Esophagus muscularis mucosa (tissue), 4 donors: ENCODE measurements around the gene OR51A7. TPM values are rescaled to one million over a fixed set of nuclear protein-coding genes. Genes with fewer than 3 reads are reported as not detected.

Experiments used
- DNase-seq: peaks from one replicate; pipeline ENCODE4 v3.0.0-alpha.2; 2017; ENCODE audit errors: extremely low spot score
- H3K27ac ChIP-seq, 4 donors: fragments of 200-600 bp; sonication (generic); replicated peaks in 1 of 4; 1 replicate in 3 of 4; 2 replicates in 1 of 4; pipeline ENCODE4 v1.5.1; 2016 to 2019; ENCODE audit warnings: mild to moderate bottlenecking in 1 of 4
- H3K27me3 ChIP-seq, 4 donors: fragments of 200-600 bp; sonication (generic); one replicate each; pipeline versions ENCODE4 v1.5.1 to v1.6.0; 2016 to 2019
- H3K36me3 ChIP-seq, 4 donors: fragments of 200-600 bp; sonication (generic); one replicate each; pipeline ENCODE4 v1.5.1; 2016 to 2019
- H3K4me1 ChIP-seq, 4 donors: fragments of 200-600 bp; sonication (generic); one replicate each; pipeline ENCODE4 v1.5.1; 2016 to 2019
- H3K4me3 ChIP-seq, 4 donors: fragments of 200-600 bp; sonication (generic); 1 replicate in 2 of 4; 2 replicates in 2 of 4; pipeline ENCODE4 v1.5.1; 2016 to 2019; ENCODE audit warnings: mild to moderate bottlenecking in 4 of 4, moderate library complexity in 1 of 4
- H3K9me3 ChIP-seq, 4 donors: fragments of 200-600 bp; sonication (generic); 1 replicate in 3 of 4; 2 replicates in 1 of 4; pipeline ENCODE4 v1.5.1; 2016 to 2019
- CTCF ChIP-seq, 3 experiments: fragments of 200-600 bp in 2 of 3; fragments of 450-650 bp in 1 of 3; sonication (generic) in 2 of 3; IDR thresholded peaks; one replicate each; pipeline ENCODE4 v1.5.1; 2017 to 2019; ENCODE audit warnings: antibody characterized with exemption in 3 of 3, mild to moderate bottlenecking in 2 of 3, moderate library complexity in 1 of 3
- EP300 ChIP-seq: sonication (generic); formaldehyde crosslinking; IDR thresholded peaks from one replicate; pipeline ENCODE4 v1.6.1; 2017; ENCODE audit warnings: antibody characterized with exemption
- POLR2A ChIP-seq: fragments of 450-650 bp; IDR thresholded peaks from one replicate; pipeline ENCODE4 v1.6.1; 2017; ENCODE audit warnings: antibody characterized with exemption, moderate library complexity, mild to moderate bottlenecking, low read depth
- POLR2AphosphoS5 ChIP-seq, 2 donors: sonication (generic); formaldehyde crosslinking; IDR thresholded peaks; one replicate each; pipeline ENCODE4 v1.6.1; 2017; ENCODE audit warnings: antibody characterized with exemption in 2 of 2
- WGBS: methylation state at CpG from one replicate; pipeline ENCODE4 v1.1.5; 2018; 5-methylcytosine and 5-hydroxymethylcytosine counted together
- intact Hi-C: fragments of 100-400 bp; cut with DNase I; formaldehyde crosslinking; loops from one replicate; pipeline ENCODE4 v1.15.1; 2023
- total RNA-seq, 4 donors: library from RNA; depleted of rRNA; stranded (reverse); fragments of >200 nt; gene quantifications; one replicate each; pipeline versions ENCODE4 v1.1.0 to v1.2.1, GENCODE V29; 2016

The OR51A7 gene
- total RNA-seq, 4 donors from 2014 or later, result not detected

GRCh38 chr11:4921796-4922195, 18.2 kb downstream of the OR51A7 start:
- Histone ChIP-seq H3K4me3 (no peak overlapping the region), H3K27me3 (no peaks in the 10 kb centered on the region), H3K9me3 (no peaks in the 10 kb centered on the region), H3K4me1 (no peaks in the 10 kb centered on the region), H3K36me3 (no peaks in the 10 kb centered on the region), H3K27ac (no peak overlapping the region)
- intact Hi-C loops, result no loop called here
- WGBS, result 50% methylated on average over 1 of the region's 1 CpG
- TF ChIP-seq EP300, result no peak
- no peak for TF ChIP-seq POLR2AphosphoS5 (IDR thresholded peaks at IDR 0.05)
- TF ChIP-seq CTCF (IDR thresholded peaks at IDR 0.05), result no peak
- TF ChIP-seq POLR2A, result no peak
- no peak for DNase-seq

GRCh38 chr11:4922304-4922703, 18.7 kb downstream of the OR51A7 start:
- DNase-seq, result no peak
- TF ChIP-seq POLR2A, result no peak
- TF ChIP-seq CTCF (IDR thresholded peaks at IDR 0.05), result no peak
- no peak for TF ChIP-seq EP300
- TF ChIP-seq POLR2AphosphoS5 (IDR thresholded peaks at IDR 0.05), result no peak
- H3K4me1 ChIP-seq, result no peaks in the 10 kb centered on the region
- intact Hi-C loops, result no loop called here
- 50% methylated on average over 1 of the region's 1 CpG for WGBS
- H3K27me3 ChIP-seq, result no peaks in the 10 kb centered on the region
- no peak overlapping the region for H3K4me3 ChIP-seq
- no peaks in the 10 kb centered on the region for H3K9me3 ChIP-seq
- H3K27ac ChIP-seq, result no peak overlapping the region
- no peaks in the 10 kb centered on the region for H3K36me3 ChIP-seq

GRCh38 chr11:4924239-4924638, 20.7 kb downstream of the OR51A7 start, which contains the start of gene OR51G1:
Gene OR51G1 (minus strand): TSS chr11:4924339. CDS start chr11:4924339, 0 bp downstream.
- no peak for DNase-seq

GRCh38 chr11:4926608-4927007, 23.0 kb downstream of the OR51A7 start:
- no peaks in the 10 kb centered on the region for H3K9me3 ChIP-seq
- no peaks in the 10 kb centered on the region for H3K4me1 ChIP-seq
- H3K36me3 ChIP-seq, result no peaks in the 10 kb centered on the region
- H3K4me3 ChIP-seq, result no peak overlapping the region
- TF ChIP-seq POLR2A, result no peak
- no peak for TF ChIP-seq POLR2AphosphoS5 (IDR thresholded peaks at IDR 0.05)
- TF ChIP-seq EP300, result no peak
- TF ChIP-seq CTCF (IDR thresholded peaks at IDR 0.05), result no peak
- intact Hi-C loops, result no loop called here
- DNase-seq, result no peak
- no peak overlapping the region for H3K27ac ChIP-seq
- H3K27me3 ChIP-seq, result no peaks in the 10 kb centered on the region

More at GRCh38 chr11:4924239-4924638, 20.7 kb downstream of the OR51A7 start, which contains the start of gene OR51G1:
- Histone ChIP-seq H3K4me1 (no peaks in the 10 kb centered on the region), H3K9me3 (no peaks in the 10 kb centered on the region), H3K27me3 (no peaks in the 10 kb centered on the region), H3K36me3 (no peaks in the 10 kb centered on the region), H3K4me3 (no peak within 1 kb of the TSS), H3K27ac (no peak within 1 kb of the TSS)
- TF ChIP-seq CTCF (IDR thresholded peaks at IDR 0.05) (no peak), POLR2AphosphoS5 (IDR thresholded peaks at IDR 0.05) (no peak), POLR2A (no peak), EP300 (no peak)
- whole genome bisulfite sequencing, result 89% methylated on average over 1 of the region's 1 CpG
- intact Hi-C loops, result no loop called here

- 71% methylated on average over 4 of the region's 4 CpGs for WGBS
- no peak for TF ChIP-seq POLR2AphosphoS5 (IDR thresholded peaks at IDR 0.05)
- Histone ChIP-seq H3K9me3 (no peaks in the 10 kb centered on the region), H3K27ac (no peak overlapping the region), H3K4me3 (no peak overlapping the region), H3K4me1 (no peaks in the 10 kb centered on the region), H3K36me3 (no peaks in the 10 kb centered on the region), H3K27me3 (no peaks in the 10 kb centered on the region)
- DNase-seq, result no peak
- intact Hi-C loops, result no loop called here
Measured at GRCh38 chr11:4932751-4933150, 29.2 kb downstream of the OR51A7 start.
